Measurements from ENCODE around the gene CEMP1.

The CEMP1 gene

GRCh38 chr16:2501946-2502895, 29.0 kb downstream of the CEMP1 start:
- H3K4me3 ChIP-seq (ENCODE audit: low read length in 2 of 2): no peak overlapping the region
- peaks cover 4 to 8% of the 10 kb centered on the region in 2 donors for H3K4me1 ChIP-seq (ENCODE audit: control insufficient read depth in 2 of 2, insufficient read depth in 2 of 2, low read length in 2 of 2)
- no peaks in the 10 kb centered on the region for H3K9me3 ChIP-seq (ENCODE audit: control insufficient read depth in 2 of 2, low read length in 2 of 2)
- H3K27ac ChIP-seq (ENCODE audit: low read depth in 2 of 2, low read length in 2 of 2): no peak overlapping the region
- H3K9ac ChIP-seq (ENCODE audit: low read depth in 1 of 2, low read length in 2 of 2): no peak overlapping the region
- H3K27me3 ChIP-seq (ENCODE audit: control insufficient read depth in 2 of 2, insufficient read depth in 2 of 2, low read length in 2 of 2): no peaks in the 10 kb centered on the region
- H3K36me3 ChIP-seq (ENCODE audit: control insufficient read depth in 2 of 2, insufficient read depth in 2 of 2, low read length in 2 of 2): peaks cover 0 to 1% of the 10 kb centered on the region in 2 donors

- no peak overlapping the region for H3K27ac ChIP-seq (ENCODE audit: low read depth in 2 of 2, low read length in 2 of 2)
- no peak overlapping the region for H3K9ac ChIP-seq (ENCODE audit: low read depth in 1 of 2, low read length in 2 of 2)
- H3K36me3 ChIP-seq (ENCODE audit: control insufficient read depth in 2 of 2, insufficient read depth in 2 of 2, low read length in 2 of 2): peaks cover 6 to 10% of the 10 kb centered on the region in 2 donors
- H3K4me1 ChIP-seq (ENCODE audit: control insufficient read depth in 2 of 2, insufficient read depth in 2 of 2, low read length in 2 of 2): peaks cover 4 to 8% of the 10 kb centered on the region in 2 donors
- H3K9me3 ChIP-seq (ENCODE audit: control insufficient read depth in 2 of 2, low read length in 2 of 2): no peaks in the 10 kb centered on the region
- H3K4me3 ChIP-seq (ENCODE audit: low read length in 2 of 2): peak overlapping the region in 1 of 2 donors; percentile 7
- no peaks in the 10 kb centered on the region for H3K27me3 ChIP-seq (ENCODE audit: control insufficient read depth in 2 of 2, insufficient read depth in 2 of 2, low read length in 2 of 2)
Measured at GRCh38 chr16:2500918-2501750, 30.1 kb downstream of the CEMP1 start.

- Histone ChIP-seq H3K4me3 (ENCODE audit: low read length in 2 of 2) (no peak overlapping the region), H3K36me3 (ENCODE audit: control insufficient read depth in 2 of 2, insufficient read depth in 2 of 2, low read length in 2 of 2) (peaks cover 6 to 12% of the 10 kb centered on the region in 2 donors), H3K27ac (ENCODE audit: low read depth in 2 of 2, low read length in 2 of 2) (no peak overlapping the region), H3K9ac (ENCODE audit: low read depth in 1 of 2, low read length in 2 of 2) (no peak overlapping the region), H3K27me3 (ENCODE audit: control insufficient read depth in 2 of 2, insufficient read depth in 2 of 2, low read length in 2 of 2) (no peaks in the 10 kb centered on the region), H3K9me3 (ENCODE audit: control insufficient read depth in 2 of 2, low read length in 2 of 2) (no peaks in the 10 kb centered on the region), H3K4me1 (ENCODE audit: control insufficient read depth in 2 of 2, insufficient read depth in 2 of 2, low read length in 2 of 2) (peaks cover 4 to 8% of the 10 kb centered on the region in 2 donors)
Measured at GRCh38 chr16:2500430-2500917, 30.7 kb downstream of the CEMP1 start.

- Histone ChIP-seq H3K36me3 (ENCODE audit: control insufficient read depth in 2 of 2, insufficient read depth in 2 of 2, low read length in 2 of 2) (peaks cover 6 to 12% of the 10 kb centered on the region in 2 donors), H3K4me1 (ENCODE audit: control insufficient read depth in 2 of 2, insufficient read depth in 2 of 2, low read length in 2 of 2) (peaks cover 4 to 8% of the 10 kb centered on the region in 2 donors), H3K9ac (ENCODE audit: low read depth in 1 of 2, low read length in 2 of 2) (no peak overlapping the region), H3K4me3 (ENCODE audit: low read length in 2 of 2) (no peak overlapping the region), H3K27me3 (ENCODE audit: control insufficient read depth in 2 of 2, insufficient read depth in 2 of 2, low read length in 2 of 2) (no peaks in the 10 kb centered on the region), H3K27ac (ENCODE audit: low read depth in 2 of 2, low read length in 2 of 2) (no peak overlapping the region), H3K9me3 (ENCODE audit: control insufficient read depth in 2 of 2, low read length in 2 of 2) (no peaks in the 10 kb centered on the region)
Measured at GRCh38 chr16:2499890-2500429, 31.2 kb downstream of the CEMP1 start.

GRCh38 chr16:2499454-2499853, 31.8 kb downstream of the CEMP1 start:
- Histone ChIP-seq H3K4me1 (ENCODE audit: control insufficient read depth in 2 of 2, insufficient read depth in 2 of 2, low read length in 2 of 2) (peaks cover 4 to 8% of the 10 kb centered on the region in 2 donors), H3K36me3 (ENCODE audit: control insufficient read depth in 2 of 2, insufficient read depth in 2 of 2, low read length in 2 of 2) (peaks cover 6 to 12% of the 10 kb centered on the region in 2 donors), H3K27me3 (ENCODE audit: control insufficient read depth in 2 of 2, insufficient read depth in 2 of 2, low read length in 2 of 2) (no peaks in the 10 kb centered on the region), H3K27ac (ENCODE audit: low read depth in 2 of 2, low read length in 2 of 2) (no peak overlapping the region), H3K4me3 (ENCODE audit: low read length in 2 of 2) (no peak overlapping the region), H3K9me3 (ENCODE audit: control insufficient read depth in 2 of 2, low read length in 2 of 2) (no peaks in the 10 kb centered on the region), H3K9ac (ENCODE audit: low read depth in 1 of 2, low read length in 2 of 2) (no peak overlapping the region)

- no peak overlapping the region for H3K4me3 ChIP-seq (ENCODE audit: low read length in 2 of 2)
- no peaks in the 10 kb centered on the region for H3K9me3 ChIP-seq (ENCODE audit: control insufficient read depth in 2 of 2, low read length in 2 of 2)
- no peak overlapping the region for H3K9ac ChIP-seq (ENCODE audit: low read depth in 1 of 2, low read length in 2 of 2)
- peaks cover 6 to 12% of the 10 kb centered on the region in 2 donors for H3K36me3 ChIP-seq (ENCODE audit: control insufficient read depth in 2 of 2, insufficient read depth in 2 of 2, low read length in 2 of 2)
- no peak overlapping the region for H3K27ac ChIP-seq (ENCODE audit: low read depth in 2 of 2, low read length in 2 of 2)
- H3K4me1 ChIP-seq (ENCODE audit: control insufficient read depth in 2 of 2, insufficient read depth in 2 of 2, low read length in 2 of 2): peaks cover 4 to 8% of the 10 kb centered on the region in 2 donors
- H3K27me3 ChIP-seq (ENCODE audit: control insufficient read depth in 2 of 2, insufficient read depth in 2 of 2, low read length in 2 of 2): no peaks in the 10 kb centered on the region
Measured at GRCh38 chr16:2498531-2499253, 32.5 kb downstream of the CEMP1 start.

- no peaks in the 10 kb centered on the region for H3K27me3 ChIP-seq (ENCODE audit: control insufficient read depth in 2 of 2, insufficient read depth in 2 of 2, low read length in 2 of 2)
- H3K9me3 ChIP-seq (ENCODE audit: control insufficient read depth in 2 of 2, low read length in 2 of 2): no peaks in the 10 kb centered on the region
- H3K27ac ChIP-seq (ENCODE audit: low read depth in 2 of 2, low read length in 2 of 2): no peak overlapping the region
- H3K4me1 ChIP-seq (ENCODE audit: control insufficient read depth in 2 of 2, insufficient read depth in 2 of 2, low read length in 2 of 2): peaks cover 4 to 8% of the 10 kb centered on the region in 2 donors
- H3K9ac ChIP-seq (ENCODE audit: low read depth in 1 of 2, low read length in 2 of 2): no peak overlapping the region
- peaks cover 6 to 14% of the 10 kb centered on the region in 2 donors for H3K36me3 ChIP-seq (ENCODE audit: control insufficient read depth in 2 of 2, insufficient read depth in 2 of 2, low read length in 2 of 2)
- no peak overlapping the region for H3K4me3 ChIP-seq (ENCODE audit: low read length in 2 of 2)
Measured at GRCh38 chr16:2497695-2498484, 33.3 kb downstream of the CEMP1 start.

- H3K9ac ChIP-seq (ENCODE audit: low read depth in 1 of 2, low read length in 2 of 2): no peak overlapping the region
- peaks cover 6 to 14% of the 10 kb centered on the region in 2 donors for H3K36me3 ChIP-seq (ENCODE audit: control insufficient read depth in 2 of 2, insufficient read depth in 2 of 2, low read length in 2 of 2)
- H3K27ac ChIP-seq (ENCODE audit: low read depth in 2 of 2, low read length in 2 of 2): no peak overlapping the region
- H3K4me3 ChIP-seq (ENCODE audit: low read length in 2 of 2): no peak overlapping the region
- peaks cover 8 to 11% of the 10 kb centered on the region in 2 donors for H3K4me1 ChIP-seq (ENCODE audit: control insufficient read depth in 2 of 2, insufficient read depth in 2 of 2, low read length in 2 of 2)
- H3K27me3 ChIP-seq (ENCODE audit: control insufficient read depth in 2 of 2, insufficient read depth in 2 of 2, low read length in 2 of 2): no peaks in the 10 kb centered on the region
- no peaks in the 10 kb centered on the region for H3K9me3 ChIP-seq (ENCODE audit: control insufficient read depth in 2 of 2, low read length in 2 of 2)
Measured at GRCh38 chr16:2497116-2497630, 34.0 kb downstream of the CEMP1 start.
